Left kidney (tissue), 8 donors: ENCODE measurements around the gene ESPL1. TPM values are rescaled to one million over a fixed set of nuclear protein-coding genes. Genes with fewer than 3 reads are reported as not detected.
A peak's percentile ranks its signal among the peaks of the same experiment; 100 is the strongest.

ENCODE experiments used
- DNase-seq: peaks from one replicate; pipeline ENCODE4 v3.0.0-alpha.2; 2013
- long read RNA-seq, 8 donors: transcript quantifications; one replicate each; lab custom pipeline, GENCODE V29; 2026
- polyA plus RNA-seq: library from polyadenylated mRNA; unstranded; fragments of 120-200 nt; gene quantifications from one replicate; pipeline ENCODE4 v1.2.1, GENCODE V29; 2013; ENCODE audit not compliant: insufficient read length

Gene ESPL1
- polyA plus RNA-seq, result 18.9 TPM
- long read RNA-seq, donor 1, partial matches to known transcripts, result 0 of 2 reads
- long read RNA-seq, donor 1, other reads (novel, unspliced or antisense), result 0 of 2 reads
- long read RNA-seq, donor 2, full-length matches to known transcripts, result 1 of 1 reads
- long read RNA-seq, donor 2, partial matches to known transcripts, result 0 of 1 reads
- long read RNA-seq, donor 2, other reads (novel, unspliced or antisense), result 0 of 1 reads
- long read RNA-seq, donor 3, result 0 reads
- long read RNA-seq, donor 4, result 0 reads
- long read RNA-seq, donor 5, result 0 reads
- long read RNA-seq, donor 6, result 0 reads
- long read RNA-seq, donor 7, result 0 reads
- long read RNA-seq, donor 8, partial matches to known transcripts, result 0 of 1 reads
- long read RNA-seq, donor 8, other reads (novel, unspliced or antisense), result 0 of 1 reads

GRCh38 chr12:53267999-53268629, at the start of gene ESPL1:
Gene ESPL1, plus strand, starts transcription at chr12:53268299. Its CDS starts 468 bp downstream, at chr12:53268767.
- DNase-seq, result peak; percentile 87

- DNase-seq, result no peak
Observed at GRCh38 chr12:53218551-53219291, 49.4 kb upstream of the ESPL1 start.

GRCh38 chr12:53219292-53219955, 48.7 kb upstream of the ESPL1 start:
- no peak for DNase-seq

GRCh38 chr12:53219956-53220693, 48.0 kb upstream of the ESPL1 start:
- DNase-seq, result no peak

GRCh38 chr12:53220694-53221202, 47.4 kb upstream of the ESPL1 start:
- peak; percentile 89 for DNase-seq

GRCh38 chr12:53221203-53222080, 46.7 kb upstream of the ESPL1 start:
- DNase-seq, result no peak

- DNase-seq, result no peak
Observed at GRCh38 chr12:53222170-53222721, 45.9 kb upstream of the ESPL1 start.

- DNase-seq, result no peak
Observed at GRCh38 chr12:53222806-53223261, 45.3 kb upstream of the ESPL1 start.

- no peak for DNase-seq
Observed at GRCh38 chr12:53223389-53224060, 44.6 kb upstream of the ESPL1 start.

GRCh38 chr12:53224061-53224896, 43.8 kb upstream of the ESPL1 start:
- DNase-seq, result no peak

- no peak for DNase-seq
Observed at GRCh38 chr12:53224897-53225634, 43.0 kb upstream of the ESPL1 start.

GRCh38 chr12:53225635-53226424, 42.3 kb upstream of the ESPL1 start:
- DNase-seq, result no peak

- no peak for DNase-seq
Observed at GRCh38 chr12:53226815-53227214, 41.3 kb upstream of the ESPL1 start.

- DNase-seq, result no peak
Observed at GRCh38 chr12:53227341-53227740, 40.8 kb upstream of the ESPL1 start.

- no peak for DNase-seq
Observed at GRCh38 chr12:53227836-53228235, 40.3 kb upstream of the ESPL1 start.

- no peak for DNase-seq
Observed at GRCh38 chr12:53229454-53229853, 38.6 kb upstream of the ESPL1 start.
